ENCODE measurements around the gene CYP4F22. TPM values are rescaled to one million over a fixed set of nuclear protein-coding genes. Genes with fewer than 3 reads are reported as not detected.
"Not testable (repeated sequence)": the region's sequence is repeated elsewhere in the genome, so short reads cannot be mapped to it uniquely, and the experiment has no call there.

CYP4F22 gene
- total RNA-seq, 1 donor from 2014 or later, result not detected

- peaks cover 15% of the 10 kb centered on the region for H3K27me3 Mint-ChIP-seq (ENCODE audit: unreplicated experiment)
- peaks cover 16% of the 10 kb centered on the region for H3K9me3 Mint-ChIP-seq (ENCODE audit: unreplicated experiment)
Observed at GRCh38 chr19:15471639-15472101, 36.7 kb upstream of the CYP4F22 start.

GRCh38 chr19:15473821-15474220 is 34.5 kb upstream of the CYP4F22 start:
- H3K9me3 Mint-ChIP-seq (ENCODE audit: unreplicated experiment), result peaks cover 18% of the 10 kb centered on the region
- not testable (repeated sequence) for H3K27ac Mint-ChIP-seq (ENCODE audit: unreplicated experiment); H3K4me3 Mint-ChIP-seq (ENCODE audit: unreplicated experiment)

More at GRCh38 chr19:15471639-15472101, 36.7 kb upstream of the CYP4F22 start:
- Mint-ChIP-seq H3K4me3 (ENCODE audit: unreplicated experiment) (no peak overlapping the region), H3K4me1 (ENCODE audit: unreplicated experiment) (peaks cover 5% of the 10 kb centered on the region), H3K27ac (ENCODE audit: unreplicated experiment) (no peak overlapping the region), H3K36me3 (ENCODE audit: low read depth, unreplicated experiment) (peaks cover 13% of the 10 kb centered on the region)
- no peak for DNase-seq (ENCODE audit: low spot score)
- TF ChIP-seq CTCF (IDR thresholded peaks at IDR 0.05; ENCODE audit: unreplicated experiment), result no peak

GRCh38 chr19:15475169-15475568 is 33.2 kb upstream of the CYP4F22 start:
- Mint-ChIP-seq H3K27ac (ENCODE audit: unreplicated experiment) (no peak overlapping the region), H3K27me3 (ENCODE audit: unreplicated experiment) (peaks cover 3% of the 10 kb centered on the region), H3K36me3 (ENCODE audit: low read depth, unreplicated experiment) (peaks cover 12% of the 10 kb centered on the region), H3K4me1 (ENCODE audit: unreplicated experiment) (no peaks in the 10 kb centered on the region), H3K4me3 (ENCODE audit: unreplicated experiment) (peak overlapping the region; percentile 3), H3K9me3 (ENCODE audit: unreplicated experiment) (peaks cover 15% of the 10 kb centered on the region)
- no peak for DNase-seq (ENCODE audit: low spot score)
- TF ChIP-seq CTCF (IDR thresholded peaks at IDR 0.05; ENCODE audit: unreplicated experiment), result no peak

More at GRCh38 chr19:15473821-15474220, 34.5 kb upstream of the CYP4F22 start:
- not testable (repeated sequence) for DNase-seq (ENCODE audit: low spot score); H3K4me1 Mint-ChIP-seq (ENCODE audit: unreplicated experiment)
- H3K27me3 Mint-ChIP-seq (ENCODE audit: unreplicated experiment), result peaks cover 11% of the 10 kb centered on the region
- peaks cover 12% of the 10 kb centered on the region for H3K36me3 Mint-ChIP-seq (ENCODE audit: low read depth, unreplicated experiment)

- no peak overlapping the region for H3K27ac Mint-ChIP-seq (ENCODE audit: unreplicated experiment)
- peaks cover 12% of the 10 kb centered on the region for H3K36me3 Mint-ChIP-seq (ENCODE audit: low read depth, unreplicated experiment)
- peaks cover 15% of the 10 kb centered on the region for H3K9me3 Mint-ChIP-seq (ENCODE audit: unreplicated experiment)
- H3K27me3 Mint-ChIP-seq (ENCODE audit: unreplicated experiment), result peaks cover 2% of the 10 kb centered on the region
- no peak for DNase-seq (ENCODE audit: low spot score)
- TF ChIP-seq CTCF (IDR thresholded peaks at IDR 0.05; ENCODE audit: unreplicated experiment), result no peak
- no peaks in the 10 kb centered on the region for H3K4me1 Mint-ChIP-seq (ENCODE audit: unreplicated experiment)
- H3K4me3 Mint-ChIP-seq (ENCODE audit: unreplicated experiment), result no peak overlapping the region
Observed at GRCh38 chr19:15475611-15476010, 32.7 kb upstream of the CYP4F22 start.

GRCh38 chr19:15476325-15476724 is 32.0 kb upstream of the CYP4F22 start:
- H3K4me3 Mint-ChIP-seq (ENCODE audit: unreplicated experiment), result no peak overlapping the region
- H3K27me3 Mint-ChIP-seq (ENCODE audit: unreplicated experiment), result peaks cover 2% of the 10 kb centered on the region
- no peak for TF ChIP-seq CTCF (IDR thresholded peaks at IDR 0.05; ENCODE audit: unreplicated experiment)
- peaks cover 15% of the 10 kb centered on the region for H3K9me3 Mint-ChIP-seq (ENCODE audit: unreplicated experiment)
- peaks cover 12% of the 10 kb centered on the region for H3K36me3 Mint-ChIP-seq (ENCODE audit: low read depth, unreplicated experiment)
- no peak for DNase-seq (ENCODE audit: low spot score)
- no peaks in the 10 kb centered on the region for H3K4me1 Mint-ChIP-seq (ENCODE audit: unreplicated experiment)
- H3K27ac Mint-ChIP-seq (ENCODE audit: unreplicated experiment), result no peak overlapping the region

Measured in endothelial cell (in vitro differentiated cells).